NCI-H2227 treated with DMSO at 0.1 percent for 48 hours (cell line): ENCODE measurements around the gene HSD17B7.

Source experiments
- DNase-seq: peaks from one replicate; lab custom pipeline; 2025; lab: John Stamatoyannopoulos, UW

HSD17B7 gene

DNA sequence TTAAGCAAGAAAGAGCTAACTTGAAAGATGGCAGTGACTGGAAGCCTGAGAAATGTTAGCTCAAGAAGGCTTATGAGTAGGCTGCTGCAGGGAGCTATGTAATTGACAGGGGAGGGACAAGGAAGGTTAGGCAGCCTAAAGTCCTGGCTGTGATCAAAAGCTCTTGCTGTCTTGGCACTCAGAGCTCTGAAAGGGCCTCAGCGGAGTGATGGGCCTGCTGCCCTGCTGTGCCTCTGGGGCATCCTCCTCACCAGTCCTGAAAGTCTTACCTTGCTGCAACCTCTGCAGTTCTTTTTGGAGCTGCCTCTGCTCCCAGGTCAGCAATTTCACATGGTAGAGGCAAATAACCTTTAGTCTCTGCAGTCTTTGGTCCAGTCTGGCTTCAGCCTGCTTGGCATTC is 68.7 kb downstream of the HSD17B7 start:
- DNase-seq, result no peak

DNA sequence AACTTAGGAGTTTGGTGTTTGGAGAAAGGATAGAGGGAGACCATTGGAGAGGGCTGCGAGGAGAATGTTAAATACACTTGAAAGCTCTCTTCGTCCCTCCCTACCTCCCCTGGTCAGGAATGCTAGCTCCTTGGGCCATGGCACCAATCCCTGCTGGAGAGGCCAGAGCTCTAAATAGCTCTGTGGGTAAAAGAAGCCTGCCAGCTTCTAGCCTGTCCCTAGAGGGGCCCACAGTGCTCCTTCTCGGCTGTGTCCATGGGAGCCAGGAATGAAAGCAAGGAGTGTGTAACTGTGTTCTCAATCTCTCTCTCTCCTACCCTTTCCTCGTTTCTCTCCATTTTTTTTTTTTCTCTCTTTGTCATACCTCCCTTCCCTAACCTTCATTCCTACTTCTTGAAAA is 70.6 kb downstream of the HSD17B7 start, which contains the start of gene CCDC190:
TSS of gene CCDC190 (minus strand) at position 75 of the 400 bp plus-strand sequence. CDS start 1,529 bp downstream, outside the sequence.
- no peak for DNase-seq

DNA sequence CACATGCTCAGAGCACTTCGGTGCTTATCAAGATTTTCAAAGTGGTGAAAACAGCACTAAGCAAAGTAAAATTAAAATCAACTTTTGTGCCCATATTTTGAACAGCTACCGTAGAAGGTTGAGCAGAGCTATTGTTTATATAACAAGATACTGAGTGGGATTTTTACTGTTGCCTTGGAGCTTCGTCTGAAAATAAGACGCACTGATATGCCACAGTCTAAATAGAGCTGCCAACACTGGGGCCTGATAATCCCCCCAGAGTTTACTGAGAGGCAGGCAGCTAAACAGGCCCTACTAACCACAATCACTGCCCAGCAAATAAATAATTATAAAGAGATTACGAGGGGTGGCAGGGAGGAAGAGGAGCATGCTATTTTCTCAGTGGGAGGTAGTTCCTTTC is 71.1 kb downstream of the HSD17B7 start:
- DNase-seq, result no peak
